Thyroid gland (tissue), 4 donors: Measurements from ENCODE around the gene ASCL5.

Source experiments
- POLR2A ChIP-seq, 2 donors: fragments of 450-650 bp; IDR thresholded peaks; one replicate each; pipeline ENCODE4 v1.6.1; 2017; ENCODE audit warnings: antibody characterized with exemption in 2 of 2, mild to moderate bottlenecking in 2 of 2, moderate library complexity in 1 of 2
- TF ChIP-seq, protein P1 (sequence below), 6 experiments: fragments of 200-600 bp in 3 of 6; fragments of 450-650 bp in 3 of 6; sonication (generic) in 3 of 6; IDR thresholded peaks; one replicate each; pipeline ENCODE4 v1.5.1; 2016 to 2019; ENCODE audit warnings: antibody characterized with exemption in 6 of 6, mild to moderate bottlenecking in 2 of 6, inconsistent platforms in 1 of 6, moderate library complexity in 1 of 6

DNA sequence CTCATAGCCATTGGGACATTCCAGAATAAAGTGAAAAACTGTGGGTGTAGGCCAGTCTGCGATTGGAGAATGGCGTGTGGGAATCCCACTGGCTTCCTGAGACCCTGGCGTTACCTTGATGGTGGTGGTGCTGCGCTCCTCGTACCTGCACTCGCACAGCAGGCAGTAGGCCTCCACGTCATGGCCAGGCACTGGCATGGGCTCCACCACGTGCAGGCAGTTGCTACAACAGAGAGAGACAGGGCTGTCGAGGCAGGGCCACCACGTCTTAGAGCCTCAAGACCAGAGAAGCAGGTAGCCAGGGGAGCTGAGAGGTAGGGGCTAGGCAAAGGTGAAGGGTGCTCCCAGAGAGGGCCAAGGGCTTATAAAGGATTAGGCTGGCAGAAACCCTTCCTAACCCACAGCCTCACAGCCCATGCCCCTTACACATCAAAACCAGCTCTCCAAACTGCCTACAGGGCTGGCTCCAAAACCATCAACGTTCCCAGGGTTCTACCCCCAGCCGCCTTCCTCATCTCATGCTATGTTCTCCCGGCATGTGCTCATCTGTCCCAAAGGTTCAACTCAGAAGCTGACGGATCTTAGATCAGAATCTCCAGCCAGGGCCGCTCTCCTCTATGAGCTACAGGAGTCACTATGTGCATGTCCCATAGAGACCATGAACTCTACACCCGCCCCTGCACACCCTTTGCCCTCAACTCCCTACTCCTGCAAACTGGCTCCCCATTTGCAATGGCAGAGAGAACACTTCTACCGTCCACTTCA, 19.8 kb upstream of the ASCL5 start:
- no peak for TF ChIP-seq POLR2A (IDR thresholded peaks at IDR 0.05)
- TF ChIP-seq, protein P1, sequence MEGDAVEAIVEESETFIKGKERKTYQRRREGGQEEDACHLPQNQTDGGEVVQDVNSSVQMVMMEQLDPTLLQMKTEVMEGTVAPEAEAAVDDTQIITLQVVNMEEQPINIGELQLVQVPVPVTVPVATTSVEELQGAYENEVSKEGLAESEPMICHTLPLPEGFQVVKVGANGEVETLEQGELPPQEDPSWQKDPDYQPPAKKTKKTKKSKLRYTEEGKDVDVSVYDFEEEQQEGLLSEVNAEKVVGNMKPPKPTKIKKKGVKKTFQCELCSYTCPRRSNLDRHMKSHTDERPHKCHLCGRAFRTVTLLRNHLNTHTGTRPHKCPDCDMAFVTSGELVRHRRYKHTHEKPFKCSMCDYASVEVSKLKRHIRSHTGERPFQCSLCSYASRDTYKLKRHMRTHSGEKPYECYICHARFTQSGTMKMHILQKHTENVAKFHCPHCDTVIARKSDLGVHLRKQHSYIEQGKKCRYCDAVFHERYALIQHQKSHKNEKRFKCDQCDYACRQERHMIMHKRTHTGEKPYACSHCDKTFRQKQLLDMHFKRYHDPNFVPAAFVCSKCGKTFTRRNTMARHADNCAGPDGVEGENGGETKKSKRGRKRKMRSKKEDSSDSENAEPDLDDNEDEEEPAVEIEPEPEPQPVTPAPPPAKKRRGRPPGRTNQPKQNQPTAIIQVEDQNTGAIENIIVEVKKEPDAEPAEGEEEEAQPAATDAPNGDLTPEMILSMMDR (IDR thresholded peaks at IDR 0.05), result no peak
